Measurements from ENCODE around the gene KLHL29. TPM values are rescaled to one million over a fixed set of nuclear protein-coding genes. Genes with fewer than 3 reads are reported as not detected.

KLHL29 gene
- total and polyA plus RNA-seq, 4 donors = 0.29 to 2.3 (median 0.68) TPM

DNA sequence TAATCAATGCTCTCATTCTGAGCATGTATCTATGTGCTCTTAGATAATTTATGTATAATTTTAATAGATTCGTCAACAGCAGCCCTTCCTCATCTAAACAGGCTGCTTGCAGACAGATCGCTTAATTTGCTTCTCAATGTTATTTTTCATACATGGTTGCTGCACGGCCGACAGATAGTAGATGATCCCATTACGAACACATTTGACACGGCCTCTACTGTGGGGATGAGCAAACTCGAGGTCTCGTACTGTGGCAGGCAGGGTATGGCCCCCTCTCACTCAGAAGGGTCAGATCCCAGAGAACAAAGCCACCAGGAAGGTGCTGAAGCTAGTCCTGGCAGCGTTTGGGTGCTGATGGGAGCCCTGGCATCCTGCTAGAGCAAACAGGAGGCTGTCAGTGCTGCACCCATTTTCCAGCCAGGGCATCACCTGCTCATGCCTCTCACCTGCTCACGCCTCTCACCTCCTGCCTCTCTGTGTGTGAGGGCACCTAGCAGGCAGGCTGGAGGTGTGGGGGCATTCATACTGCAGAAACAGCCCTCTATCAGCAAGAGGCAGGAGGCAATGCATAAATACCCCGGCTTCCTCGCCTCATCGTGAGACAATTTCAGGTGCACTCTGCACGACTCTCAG lies 80.0 kb downstream of the KLHL29 start:
- Histone ChIP-seq H3K27me3 (ENCODE audit: control insufficient read depth in 4 of 4, insufficient read depth in 4 of 4, low read length in 3 of 4) (peaks cover 0 to 3% (median 0%) of the 10 kb centered on the region in 4 donors), H3K9ac (ENCODE audit: low read depth in 1 of 2, low read length in 2 of 2) (no peak overlapping the region), H3K27ac (ENCODE audit: low read depth in 1 of 2, low read length in 2 of 2) (no peak overlapping the region), H3K36me3 (ENCODE audit: control insufficient read depth in 4 of 4, insufficient read depth in 3 of 4, low read depth in 1 of 4, low read length in 3 of 4) (no peaks in the 10 kb centered on the region), H3K9me3 (ENCODE audit: control insufficient read depth in 4 of 4, low read length in 3 of 4) (no peaks in the 10 kb centered on the region), H3K4me3 (ENCODE audit: low read depth in 1 of 3, low read length in 3 of 3) (no peak overlapping the region), H3K4me1 (ENCODE audit: control insufficient read depth in 4 of 4, insufficient read depth in 4 of 4, low read length in 3 of 4) (no peaks in the 10 kb centered on the region)
- WGBS = 80% methylated on average over 14 of the region's 14 CpGs
- no peak for TF ChIP-seq SP1 (IDR thresholded peaks at IDR 0.05)
- TF ChIP-seq, protein P1, sequence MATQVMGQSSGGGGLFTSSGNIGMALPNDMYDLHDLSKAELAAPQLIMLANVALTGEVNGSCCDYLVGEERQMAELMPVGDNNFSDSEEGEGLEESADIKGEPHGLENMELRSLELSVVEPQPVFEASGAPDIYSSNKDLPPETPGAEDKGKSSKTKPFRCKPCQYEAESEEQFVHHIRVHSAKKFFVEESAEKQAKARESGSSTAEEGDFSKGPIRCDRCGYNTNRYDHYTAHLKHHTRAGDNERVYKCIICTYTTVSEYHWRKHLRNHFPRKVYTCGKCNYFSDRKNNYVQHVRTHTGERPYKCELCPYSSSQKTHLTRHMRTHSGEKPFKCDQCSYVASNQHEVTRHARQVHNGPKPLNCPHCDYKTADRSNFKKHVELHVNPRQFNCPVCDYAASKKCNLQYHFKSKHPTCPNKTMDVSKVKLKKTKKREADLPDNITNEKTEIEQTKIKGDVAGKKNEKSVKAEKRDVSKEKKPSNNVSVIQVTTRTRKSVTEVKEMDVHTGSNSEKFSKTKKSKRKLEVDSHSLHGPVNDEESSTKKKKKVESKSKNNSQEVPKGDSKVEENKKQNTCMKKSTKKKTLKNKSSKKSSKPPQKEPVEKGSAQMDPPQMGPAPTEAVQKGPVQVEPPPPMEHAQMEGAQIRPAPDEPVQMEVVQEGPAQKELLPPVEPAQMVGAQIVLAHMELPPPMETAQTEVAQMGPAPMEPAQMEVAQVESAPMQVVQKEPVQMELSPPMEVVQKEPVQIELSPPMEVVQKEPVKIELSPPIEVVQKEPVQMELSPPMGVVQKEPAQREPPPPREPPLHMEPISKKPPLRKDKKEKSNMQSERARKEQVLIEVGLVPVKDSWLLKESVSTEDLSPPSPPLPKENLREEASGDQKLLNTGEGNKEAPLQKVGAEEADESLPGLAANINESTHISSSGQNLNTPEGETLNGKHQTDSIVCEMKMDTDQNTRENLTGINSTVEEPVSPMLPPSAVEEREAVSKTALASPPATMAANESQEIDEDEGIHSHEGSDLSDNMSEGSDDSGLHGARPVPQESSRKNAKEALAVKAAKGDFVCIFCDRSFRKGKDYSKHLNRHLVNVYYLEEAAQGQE (IDR thresholded peaks at IDR 0.05) = no peak
- no peak for TF ChIP-seq TAF1 (conservative IDR thresholded peaks at IDR 0.05)
- TF ChIP-seq RXRA (IDR thresholded peaks at IDR 0.05) = no peak
- no peak for TF ChIP-seq NR2F2 (IDR thresholded peaks at IDR 0.05)
- TF ChIP-seq, protein P2, sequence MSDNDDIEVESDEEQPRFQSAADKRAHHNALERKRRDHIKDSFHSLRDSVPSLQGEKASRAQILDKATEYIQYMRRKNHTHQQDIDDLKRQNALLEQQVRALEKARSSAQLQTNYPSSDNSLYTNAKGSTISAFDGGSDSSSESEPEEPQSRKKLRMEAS (IDR thresholded peaks at IDR 0.05) = no peak
- TF ChIP-seq HNF4A (conservative IDR thresholded peaks at IDR 0.05) = no peak
- TF ChIP-seq, protein P3, sequence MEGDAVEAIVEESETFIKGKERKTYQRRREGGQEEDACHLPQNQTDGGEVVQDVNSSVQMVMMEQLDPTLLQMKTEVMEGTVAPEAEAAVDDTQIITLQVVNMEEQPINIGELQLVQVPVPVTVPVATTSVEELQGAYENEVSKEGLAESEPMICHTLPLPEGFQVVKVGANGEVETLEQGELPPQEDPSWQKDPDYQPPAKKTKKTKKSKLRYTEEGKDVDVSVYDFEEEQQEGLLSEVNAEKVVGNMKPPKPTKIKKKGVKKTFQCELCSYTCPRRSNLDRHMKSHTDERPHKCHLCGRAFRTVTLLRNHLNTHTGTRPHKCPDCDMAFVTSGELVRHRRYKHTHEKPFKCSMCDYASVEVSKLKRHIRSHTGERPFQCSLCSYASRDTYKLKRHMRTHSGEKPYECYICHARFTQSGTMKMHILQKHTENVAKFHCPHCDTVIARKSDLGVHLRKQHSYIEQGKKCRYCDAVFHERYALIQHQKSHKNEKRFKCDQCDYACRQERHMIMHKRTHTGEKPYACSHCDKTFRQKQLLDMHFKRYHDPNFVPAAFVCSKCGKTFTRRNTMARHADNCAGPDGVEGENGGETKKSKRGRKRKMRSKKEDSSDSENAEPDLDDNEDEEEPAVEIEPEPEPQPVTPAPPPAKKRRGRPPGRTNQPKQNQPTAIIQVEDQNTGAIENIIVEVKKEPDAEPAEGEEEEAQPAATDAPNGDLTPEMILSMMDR (IDR thresholded peaks at IDR 0.05; ENCODE audit: low read depth, low read length, missing input control) = no peak
- TF ChIP-seq FOXA1 (IDR thresholded peaks at IDR 0.05) = no peak
- no peak for TF ChIP-seq JUND (IDR thresholded peaks at IDR 0.05)
- no peak for TF ChIP-seq GABPA (IDR thresholded peaks at IDR 0.05 in 1 of 2, conservative IDR thresholded peaks at IDR 0.05 in 1 of 2)
- TF ChIP-seq EGR1 (IDR thresholded peaks at IDR 0.05; ENCODE audit: low read depth in 2 of 2) = no peak
- DNase-seq (ENCODE audit: low spot score) = no peak

DNA sequence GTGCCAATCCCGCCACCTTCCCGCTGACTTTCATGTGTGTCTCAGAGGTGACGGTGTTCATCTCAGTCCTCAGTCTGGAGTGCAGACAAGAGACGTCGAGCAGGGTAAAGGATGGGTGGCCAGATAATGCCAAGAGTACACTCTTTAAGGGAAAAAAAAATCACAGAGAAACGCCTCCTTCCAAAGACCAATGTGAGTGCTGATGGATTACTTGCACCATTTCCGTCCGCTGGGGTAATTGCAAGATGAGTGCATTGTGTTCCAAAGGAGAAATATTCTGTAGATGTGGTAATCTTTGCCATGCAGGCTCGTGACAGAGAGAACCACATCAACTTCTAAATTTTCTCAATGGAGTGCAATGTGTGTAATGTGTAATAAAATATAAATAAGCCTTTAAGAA lies 81.0 kb downstream of the KLHL29 start:
- Histone ChIP-seq H3K4me1 (ENCODE audit: control insufficient read depth in 4 of 4, insufficient read depth in 4 of 4, low read length in 3 of 4) (no peaks in the 10 kb centered on the region), H3K27me3 (ENCODE audit: control insufficient read depth in 4 of 4, insufficient read depth in 4 of 4, low read length in 3 of 4) (peaks cover 0 to 3% (median 0%) of the 10 kb centered on the region in 4 donors), H3K9me3 (ENCODE audit: control insufficient read depth in 4 of 4, low read length in 3 of 4) (no peaks in the 10 kb centered on the region), H3K9ac (ENCODE audit: low read depth in 1 of 2, low read length in 2 of 2) (no peak overlapping the region), H3K4me3 (ENCODE audit: low read depth in 1 of 3, low read length in 3 of 3) (no peak overlapping the region), H3K36me3 (ENCODE audit: control insufficient read depth in 4 of 4, insufficient read depth in 3 of 4, low read depth in 1 of 4, low read length in 3 of 4) (no peaks in the 10 kb centered on the region), H3K27ac (ENCODE audit: low read depth in 1 of 2, low read length in 2 of 2) (no peak overlapping the region)
- DNase-seq (ENCODE audit: low spot score) = no peak
- WGBS = 81% methylated on average over 9 of the region's 9 CpGs
- TF ChIP-seq RAD21 (IDR thresholded peaks at IDR 0.05) (no peak), FOXA2 (IDR thresholded peaks at IDR 0.05) (no peak), HNF4A (conservative IDR thresholded peaks at IDR 0.05) (no peak), EGR1 (IDR thresholded peaks at IDR 0.05; ENCODE audit: low read depth in 2 of 2) (no peak), TAF1 (conservative IDR thresholded peaks at IDR 0.05) (no peak), FOXA1 (IDR thresholded peaks at IDR 0.05) (no peak), SP1 (IDR thresholded peaks at IDR 0.05) (no peak), YY1 (IDR thresholded peaks at IDR 0.05) (no peak), RXRA (IDR thresholded peaks at IDR 0.05) (no peak), GABPA (IDR thresholded peaks at IDR 0.05 in 1 of 2, conservative IDR thresholded peaks at IDR 0.05 in 1 of 2) (no peak)
- TF ChIP-seq, protein P4, sequence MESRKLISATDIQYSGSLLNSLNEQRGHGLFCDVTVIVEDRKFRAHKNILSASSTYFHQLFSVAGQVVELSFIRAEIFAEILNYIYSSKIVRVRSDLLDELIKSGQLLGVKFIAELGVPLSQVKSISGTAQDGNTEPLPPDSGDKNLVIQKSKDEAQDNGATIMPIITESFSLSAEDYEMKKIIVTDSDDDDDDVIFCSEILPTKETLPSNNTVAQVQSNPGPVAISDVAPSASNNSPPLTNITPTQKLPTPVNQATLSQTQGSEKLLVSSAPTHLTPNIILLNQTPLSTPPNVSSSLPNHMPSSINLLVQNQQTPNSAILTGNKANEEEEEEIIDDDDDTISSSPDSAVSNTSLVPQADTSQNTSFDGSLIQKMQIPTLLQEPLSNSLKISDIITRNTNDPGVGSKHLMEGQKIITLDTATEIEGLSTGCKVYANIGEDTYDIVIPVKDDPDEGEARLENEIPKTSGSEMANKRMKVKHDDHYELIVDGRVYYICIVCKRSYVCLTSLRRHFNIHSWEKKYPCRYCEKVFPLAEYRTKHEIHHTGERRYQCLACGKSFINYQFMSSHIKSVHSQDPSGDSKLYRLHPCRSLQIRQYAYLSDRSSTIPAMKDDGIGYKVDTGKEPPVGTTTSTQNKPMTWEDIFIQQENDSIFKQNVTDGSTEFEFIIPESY (IDR thresholded peaks at IDR 0.05) = no peak
- TF ChIP-seq, protein P5, sequence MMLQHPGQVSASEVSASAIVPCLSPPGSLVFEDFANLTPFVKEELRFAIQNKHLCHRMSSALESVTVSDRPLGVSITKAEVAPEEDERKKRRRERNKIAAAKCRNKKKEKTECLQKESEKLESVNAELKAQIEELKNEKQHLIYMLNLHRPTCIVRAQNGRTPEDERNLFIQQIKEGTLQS (IDR thresholded peaks at IDR 0.05) = no peak

Data from liver (tissue), 9 donors.